ENCODE results near the gene HLA-DQA2. TPM values are rescaled to one million over a fixed set of nuclear protein-coding genes. Genes with fewer than 3 reads are reported as not detected.
"Not testable (repeated sequence)": the region's sequence is repeated elsewhere in the genome, so short reads cannot be mapped to it uniquely, and the experiment has no call there.

The HLA-DQA2 gene
- total RNA-seq, 1 donor from 2014 or later, result 1.8 TPM

GRCh38 chr6:32779036-32779435 is 37.8 kb downstream of the HLA-DQA2 start:
- no peaks in the 10 kb centered on the region for H3K36me3 ChIP-seq
- no peak overlapping the region for H3K4me3 ChIP-seq
- peaks cover 24% of the 10 kb centered on the region for H3K27me3 ChIP-seq (ENCODE audit: low read depth)
- no peaks in the 10 kb centered on the region for H3K4me1 ChIP-seq
- H3K9me3 ChIP-seq (replicated peaks), result peaks cover 10% of the 10 kb centered on the region
- no peak for DNase-seq
- TF ChIP-seq CTCF (IDR thresholded peaks at IDR 0.05; ENCODE audit: borderline replicate concordance), result no peak
- intact Hi-C loops (cut with micrococcal nuclease), result no loop called here
- H3K27ac ChIP-seq (replicated peaks), result no peak overlapping the region

GRCh38 chr6:32782923-32783322 is 41.7 kb downstream of the HLA-DQA2 start:
- H3K36me3 ChIP-seq; H3K27ac ChIP-seq (replicated peaks); intact Hi-C loops (cut with micrococcal nuclease); H3K4me1 ChIP-seq; DNase-seq; H3K4me3 ChIP-seq: not testable (repeated sequence)
- H3K27me3 ChIP-seq (ENCODE audit: low read depth), result peaks cover 41% of the 10 kb centered on the region
- peaks cover 14% of the 10 kb centered on the region for H3K9me3 ChIP-seq (replicated peaks)

GRCh38 chr6:32785781-32786533 is 44.8 kb downstream of the HLA-DQA2 start:
- H3K27me3 ChIP-seq (ENCODE audit: low read depth), result peaks cover 47% of the 10 kb centered on the region
- H3K9me3 ChIP-seq (replicated peaks), result peaks cover 14% of the 10 kb centered on the region
- H3K4me3 ChIP-seq, result no peak overlapping the region
- H3K4me1 ChIP-seq, result no peaks in the 10 kb centered on the region
- intact Hi-C loops (cut with micrococcal nuclease), result loop anchor here (5.0 kb wide), 1 partner anchor 374 kb away; no protein-coding TSS in a partner anchor
- H3K36me3 ChIP-seq, result no peaks in the 10 kb centered on the region
- peak; percentile 64 for TF ChIP-seq CTCF (IDR thresholded peaks at IDR 0.05; ENCODE audit: borderline replicate concordance)
- H3K27ac ChIP-seq (replicated peaks), result no peak overlapping the region
- DNase-seq, result no peak

- H3K27ac ChIP-seq (replicated peaks), result no peak overlapping the region
- no peaks in the 10 kb centered on the region for H3K4me1 ChIP-seq
- no peak overlapping the region for H3K4me3 ChIP-seq
- H3K27me3 ChIP-seq (ENCODE audit: low read depth), result peaks cover 86% of the 10 kb centered on the region
- no peak for TF ChIP-seq CTCF (IDR thresholded peaks at IDR 0.05; ENCODE audit: borderline replicate concordance)
- H3K36me3 ChIP-seq, result no peaks in the 10 kb centered on the region
- H3K9me3 ChIP-seq (replicated peaks), result peaks cover 5% of the 10 kb centered on the region
- intact Hi-C loops (cut with micrococcal nuclease), result no loop called here
- DNase-seq, result no peak
Observed at GRCh38 chr6:32790306-32790705, 49.1 kb downstream of the HLA-DQA2 start.

GRCh38 chr6:32792901-32793435 is 51.8 kb downstream of the HLA-DQA2 start:
- intact Hi-C loops (cut with micrococcal nuclease), result no loop called here
- peaks cover 88% of the 10 kb centered on the region for H3K27me3 ChIP-seq (ENCODE audit: low read depth)

More at GRCh38 chr6:32792901-32793435, 51.8 kb downstream of the HLA-DQA2 start:
- no peaks in the 10 kb centered on the region for H3K4me1 ChIP-seq
- H3K9me3 ChIP-seq (replicated peaks), result no peaks in the 10 kb centered on the region
- no peak for TF ChIP-seq CTCF (IDR thresholded peaks at IDR 0.05; ENCODE audit: borderline replicate concordance)
- H3K4me3 ChIP-seq, result no peak overlapping the region
- no peak for DNase-seq
- H3K27ac ChIP-seq (replicated peaks), result no peak overlapping the region
- no peaks in the 10 kb centered on the region for H3K36me3 ChIP-seq
